DND-41 (cell line): ENCODE measurements around the gene HACL1.

Experiments used
- CTCF ChIP-seq: IDR thresholded peaks from 2 replicates; pipeline ENCODE4 v1.5.1; 2012; ENCODE audit warnings: borderline replicate concordance, low read length, moderate library complexity, mild to moderate bottlenecking; ENCODE audit not compliant: poor library complexity, severe bottlenecking; ENCODE audit errors: extremely low read depth
- EZH2 ChIP-seq: IDR thresholded peaks from 3 replicates; pipeline ENCODE4 v1.6.1; 2012; ENCODE audit warnings: borderline replicate concordance, low read depth, mild to moderate bottlenecking, moderate library complexity, low read length, inconsistent platforms; ENCODE audit not compliant: severe bottlenecking

GRCh38 chr3:15522016-15522415, 79.4 kb downstream of the HACL1 start:
- no peak for TF ChIP-seq CTCF
- no peak for TF ChIP-seq EZH2
